Activated T-helper 2 cell treated with anti-CD3 and anti-CD28 coated beads, Interferon-gamma antibody, Interleukin-2, Interleukin-4, amounts not matched to agents 10 μg/mL and 5 μg/mL and 100 μg/mL, durations not matched to agents 14 hours and 24 hours and 36 hours (primary cell): ENCODE results near the gene NR2F6. TPM values are rescaled to one million over a fixed set of nuclear protein-coding genes. Genes with fewer than 3 reads are reported as not detected.
"Not testable (repeated sequence)": the region's sequence is repeated elsewhere in the genome, so short reads cannot be mapped to it uniquely, and the experiment has no call there.

Experiments
- DNase-seq: peaks from one replicate; pipeline ENCODE4 v3.0.0; 2021; ENCODE audit warnings: low spot score
- H3K27ac Mint-ChIP-seq: one replicate; pipeline ENCODE4 v1.8.0; 2021; ENCODE audit warnings: mixed read lengths
- H3K27me3 Mint-ChIP-seq: one replicate; pipeline ENCODE4 v1.8.0; 2021; ENCODE audit warnings: low read depth, mixed read lengths
- H3K36me3 Mint-ChIP-seq: one replicate; pipeline ENCODE4 v1.8.0; 2021; ENCODE audit warnings: low read depth, mixed read lengths
- H3K4me1 Mint-ChIP-seq: one replicate; pipeline ENCODE4 v1.8.0; 2021; ENCODE audit warnings: low read depth, mixed read lengths
- H3K4me3 Mint-ChIP-seq: one replicate; pipeline ENCODE4 v1.8.0; 2021; ENCODE audit warnings: low read depth, mild to moderate bottlenecking, moderate library complexity, mixed read lengths
- H3K9me3 Mint-ChIP-seq: one replicate; pipeline ENCODE4 v1.8.0; 2021; ENCODE audit warnings: mixed read lengths
- intact Hi-C: fragments of 100-400 bp; cut with micrococcal nuclease; formaldehyde crosslinking; loops from one replicate; pipeline ENCODE4 v1.15.1; 2023
- total RNA-seq: library from RNA; stranded (reverse); gene quantifications from 2 replicates; pipeline ENCODE4 v1.2.3, GENCODE V29; 2022

NR2F6 gene
- total RNA-seq, 1 donor from 2014 or later, result 13.2 TPM

- Mint-ChIP-seq H3K36me3 (peaks cover 37% of the 10 kb centered on the region), H3K9me3 (no peaks in the 10 kb centered on the region), H3K27ac (no peak overlapping the region), H3K4me1 (peaks cover 5% of the 10 kb centered on the region), H3K27me3 (no peaks in the 10 kb centered on the region), H3K4me3 (no peak overlapping the region)
- intact Hi-C loops, result no loop called here
- no peak for DNase-seq
These were observed 33.7 kb upstream of the NR2F6 start for GRCh38 chr19:17279436-17279835.

- DNase-seq, result no peak
- Mint-ChIP-seq H3K4me1 (no peaks in the 10 kb centered on the region), H3K27me3 (no peaks in the 10 kb centered on the region), H3K4me3 (no peak overlapping the region), H3K36me3 (peaks cover 50% of the 10 kb centered on the region), H3K27ac (no peak overlapping the region), H3K9me3 (no peaks in the 10 kb centered on the region)
- intact Hi-C loops, result no loop called here
These were observed 29.9 kb upstream of the NR2F6 start for GRCh38 chr19:17275441-17276175.

- H3K27me3 Mint-ChIP-seq, H3K27ac Mint-ChIP-seq, H3K4me3 Mint-ChIP-seq, H3K4me1 Mint-ChIP-seq, DNase-seq, intact Hi-C loops, H3K9me3 Mint-ChIP-seq: not testable (repeated sequence)
- H3K36me3 Mint-ChIP-seq, result peaks cover 55% of the 10 kb centered on the region
These were observed 29.2 kb upstream of the NR2F6 start for GRCh38 chr19:17274892-17275291.

GRCh38 chr19:17268754-17269153 is 23.0 kb upstream of the NR2F6 start:
- peaks cover 15% of the 10 kb centered on the region for H3K4me1 Mint-ChIP-seq
- DNase-seq, result no peak
- H3K27me3 Mint-ChIP-seq, result no peaks in the 10 kb centered on the region
- peaks cover 22% of the 10 kb centered on the region for H3K36me3 Mint-ChIP-seq
- no peaks in the 10 kb centered on the region for H3K9me3 Mint-ChIP-seq
- intact Hi-C loops, result no loop called here
- H3K27ac Mint-ChIP-seq, result no peak overlapping the region
- peak overlapping the region; percentile 92 for H3K4me3 Mint-ChIP-seq

- no peaks in the 10 kb centered on the region for H3K9me3 Mint-ChIP-seq
- peak; percentile 96 for DNase-seq
- H3K27me3 Mint-ChIP-seq, result no peaks in the 10 kb centered on the region
- H3K36me3 Mint-ChIP-seq, result peaks cover 16% of the 10 kb centered on the region
- peak within 1 kb of the TSS; percentile 92 for H3K4me3 Mint-ChIP-seq
- intact Hi-C loops, result no loop called here
- peak within 1 kb of the TSS; percentile 86 for H3K27ac Mint-ChIP-seq
- H3K4me1 Mint-ChIP-seq, result peaks cover 15% of the 10 kb centered on the region
These were observed 21.5 kb upstream of the NR2F6 start, which contains the start of gene BABAM1 for GRCh38 chr19:17266975-17267788. Gene BABAM1 (plus strand): TSS chr19:17267443. CDS start chr19:17268807, 1,364 bp downstream.

- H3K27me3 Mint-ChIP-seq, result no peaks in the 10 kb centered on the region
- intact Hi-C loops, result no loop called here
- no peaks in the 10 kb centered on the region for H3K9me3 Mint-ChIP-seq
- peak overlapping the region; percentile 86 for H3K27ac Mint-ChIP-seq
- H3K4me3 Mint-ChIP-seq, result peak overlapping the region; percentile 92
- H3K36me3 Mint-ChIP-seq, result peaks cover 11% of the 10 kb centered on the region
- DNase-seq, result no peak
- H3K4me1 Mint-ChIP-seq, result peaks cover 15% of the 10 kb centered on the region
These were observed 20.9 kb upstream of the NR2F6 start for GRCh38 chr19:17266589-17266974.

- DNase-seq, result no peak
- no peak overlapping the region for H3K4me3 Mint-ChIP-seq
- H3K9me3 Mint-ChIP-seq, result no peaks in the 10 kb centered on the region
- peaks cover 15% of the 10 kb centered on the region for H3K4me1 Mint-ChIP-seq
- H3K27ac Mint-ChIP-seq, result no peak overlapping the region
- H3K27me3 Mint-ChIP-seq, result no peaks in the 10 kb centered on the region
- intact Hi-C loops, result no loop called here
- H3K36me3 Mint-ChIP-seq, result peaks cover 6% of the 10 kb centered on the region
These were observed 20.3 kb upstream of the NR2F6 start for GRCh38 chr19:17266026-17266425.

- Mint-ChIP-seq H3K27ac (no peak within 1 kb of the TSS), H3K27me3 (peaks cover 3% of the 10 kb centered on the region), H3K4me3 (no peak within 1 kb of the TSS), H3K4me1 (peaks cover 17% of the 10 kb centered on the region), H3K36me3 (no peaks in the 10 kb centered on the region), H3K9me3 (no peaks in the 10 kb centered on the region)
- no peak for DNase-seq
- intact Hi-C loops, result no loop called here
These were observed 18.9 kb upstream of the NR2F6 start, which contains the start of gene USHBP1 for GRCh38 chr19:17264641-17264979. Gene USHBP1 (minus strand): TSS chr19:17264745. CDS start chr19:17264299, 446 bp downstream.

- H3K4me1 Mint-ChIP-seq, result peaks cover 17% of the 10 kb centered on the region
- H3K9me3 Mint-ChIP-seq, result no peaks in the 10 kb centered on the region
- peaks cover 3% of the 10 kb centered on the region for H3K27me3 Mint-ChIP-seq
- H3K4me3 Mint-ChIP-seq, result no peak overlapping the region
- intact Hi-C loops, result no loop called here
- no peaks in the 10 kb centered on the region for H3K36me3 Mint-ChIP-seq
- H3K27ac Mint-ChIP-seq, result no peak overlapping the region
- no peak for DNase-seq
These were observed 18.3 kb upstream of the NR2F6 start for GRCh38 chr19:17263712-17264640.

- Mint-ChIP-seq H3K9me3 (no peaks in the 10 kb centered on the region), H3K4me1 (peaks cover 13% of the 10 kb centered on the region)
- intact Hi-C loops, result no loop called here
These were observed 16.8 kb upstream of the NR2F6 start for GRCh38 chr19:17262557-17262956.

GRCh38 chr19:17260842-17261325 is 15.2 kb upstream of the NR2F6 start:
- Mint-ChIP-seq H3K4me3 (no peak overlapping the region), H3K9me3 (no peaks in the 10 kb centered on the region), H3K36me3 (no peaks in the 10 kb centered on the region), H3K27ac (no peak overlapping the region), H3K27me3 (peaks cover 3% of the 10 kb centered on the region), H3K4me1 (peaks cover 8% of the 10 kb centered on the region)
- intact Hi-C loops, result no loop called here
- DNase-seq, result peak; percentile 83

More at GRCh38 chr19:17262557-17262956, 16.8 kb upstream of the NR2F6 start:
- H3K36me3 Mint-ChIP-seq, result no peaks in the 10 kb centered on the region
- H3K27me3 Mint-ChIP-seq, result peaks cover 3% of the 10 kb centered on the region
- no peak overlapping the region for H3K27ac Mint-ChIP-seq
- H3K4me3 Mint-ChIP-seq, result no peak overlapping the region
- DNase-seq, result no peak

GRCh38 chr19:17259934-17260333 is 14.2 kb upstream of the NR2F6 start:
- Mint-ChIP-seq H3K4me1 (peaks cover 8% of the 10 kb centered on the region), H3K36me3 (no peaks in the 10 kb centered on the region), H3K27ac (no peak overlapping the region), H3K4me3 (no peak overlapping the region), H3K9me3 (no peaks in the 10 kb centered on the region), H3K27me3 (peaks cover 3% of the 10 kb centered on the region)
- no peak for DNase-seq
- intact Hi-C loops, result no loop called here
